Hematopoietic multipotent progenitor cell (in vitro differentiated cells): ENCODE measurements around the gene SELPLG. TPM values are rescaled to one million over a fixed set of nuclear protein-coding genes. Genes with fewer than 3 reads are reported as not detected.
"Not testable (repeated sequence)": the region's sequence is repeated elsewhere in the genome, so short reads cannot be mapped to it uniquely, and the experiment has no call there.

Experiments
- DNase-seq, 3 donors: peaks; one replicate each; pipeline ENCODE4 v3.0.0-alpha.2; 2011 to 2015; ENCODE audit warnings: low read depth in 2 of 3, low spot score in 2 of 3
- total RNA-seq: library from RNA; depleted of rRNA; stranded (reverse); fragments of >200 nt; gene quantifications from one replicate; pipeline ENCODE4 v1.2.3, GENCODE V29; 2012

The SELPLG gene, protein sequence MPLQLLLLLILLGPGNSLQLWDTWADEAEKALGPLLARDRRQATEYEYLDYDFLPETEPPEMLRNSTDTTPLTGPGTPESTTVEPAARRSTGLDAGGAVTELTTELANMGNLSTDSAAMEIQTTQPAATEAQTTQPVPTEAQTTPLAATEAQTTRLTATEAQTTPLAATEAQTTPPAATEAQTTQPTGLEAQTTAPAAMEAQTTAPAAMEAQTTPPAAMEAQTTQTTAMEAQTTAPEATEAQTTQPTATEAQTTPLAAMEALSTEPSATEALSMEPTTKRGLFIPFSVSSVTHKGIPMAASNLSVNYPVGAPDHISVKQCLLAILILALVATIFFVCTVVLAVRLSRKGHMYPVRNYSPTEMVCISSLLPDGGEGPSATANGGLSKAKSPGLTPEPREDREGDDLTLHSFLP
- 103 TPM for total RNA-seq

DNA sequence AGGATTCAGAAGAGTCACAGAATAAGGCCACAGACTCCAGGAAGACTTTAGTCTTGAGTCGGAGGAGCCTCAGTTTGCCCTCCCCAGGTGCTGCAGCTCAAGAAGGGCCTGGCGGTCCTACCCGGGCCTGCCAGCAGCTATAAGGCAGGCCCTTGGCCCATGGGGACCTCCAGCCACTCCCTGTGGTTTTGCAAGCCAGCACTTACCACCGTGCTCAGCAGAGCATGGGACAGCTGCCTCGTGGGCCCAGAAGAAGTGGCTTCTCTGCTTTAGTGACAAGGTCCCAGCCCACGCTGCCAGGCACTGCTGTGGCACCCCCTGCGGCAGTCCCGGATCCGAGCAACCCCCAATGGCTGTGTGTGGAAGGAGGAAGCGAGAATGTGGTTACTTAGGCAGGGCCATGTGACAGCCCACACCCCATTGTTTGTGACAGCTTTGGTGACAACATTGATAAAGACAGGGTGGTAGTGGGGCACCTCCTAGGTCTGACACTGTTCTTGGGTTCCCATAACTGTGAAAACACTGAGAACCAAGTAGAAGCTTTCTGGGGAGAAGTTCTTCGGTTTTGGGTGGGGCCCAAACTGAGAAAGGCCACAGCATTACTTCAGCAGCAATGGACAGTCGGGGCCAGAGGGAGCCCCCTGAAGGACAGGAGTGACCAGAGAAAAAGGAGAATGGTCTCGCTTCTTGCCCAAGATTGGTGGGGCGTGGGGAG, at the start of gene SELPLG:
Gene SELPLG (minus strand): TSS at position 361 of the 715 bp plus-strand sequence. CDS start 9,587 bp downstream, outside the sequence.
- DNase-seq = peak; percentile 65 to 89 (median 84)

DNA sequence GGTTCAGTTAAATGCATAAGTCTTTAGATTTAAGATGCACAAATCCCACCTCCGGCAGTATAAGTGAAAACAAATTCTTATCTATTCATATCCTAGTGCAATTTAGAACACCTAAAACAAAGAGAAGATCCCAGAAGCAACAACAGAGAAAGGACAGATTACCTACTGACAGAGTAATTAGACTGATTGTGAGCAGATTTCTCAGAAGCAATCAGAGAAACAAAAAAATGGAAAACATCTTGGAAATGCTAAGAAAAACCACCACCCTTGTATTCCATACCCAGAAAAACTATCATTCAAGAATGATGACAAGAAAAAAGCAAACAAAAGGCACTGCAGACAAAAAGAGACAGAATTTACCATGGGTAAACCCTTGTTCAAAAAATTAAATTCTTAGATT, 47.6 kb upstream of the SELPLG start:
- DNase-seq = no peak

DNA sequence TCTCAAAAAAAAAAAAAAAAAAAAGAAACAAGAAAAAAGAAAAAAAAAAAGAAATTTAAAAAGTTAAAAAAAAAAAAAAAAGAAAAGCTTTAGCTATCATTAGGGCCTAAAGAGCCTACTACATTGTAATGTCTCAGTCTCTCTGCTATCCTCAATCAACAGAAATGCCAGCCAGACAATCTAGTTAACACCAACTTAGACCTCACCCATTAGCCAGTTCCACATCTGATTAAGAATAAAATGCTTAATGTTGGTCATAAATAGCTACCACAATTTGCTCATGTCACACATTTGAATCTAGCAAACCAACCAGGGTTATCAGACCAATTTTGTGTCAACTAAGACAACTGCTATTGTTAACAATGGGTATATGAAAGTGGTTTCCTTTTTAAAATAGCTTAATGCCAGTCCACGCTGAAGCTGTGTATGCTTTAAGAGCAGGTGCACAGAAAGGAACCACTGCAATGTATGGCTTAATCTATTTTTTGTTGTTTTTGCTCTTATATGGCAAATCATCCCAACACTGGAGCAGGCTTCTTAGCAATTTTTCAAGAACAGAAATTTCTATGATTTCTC, 45.5 kb upstream of the SELPLG start:
- DNase-seq = no peak

DNA sequence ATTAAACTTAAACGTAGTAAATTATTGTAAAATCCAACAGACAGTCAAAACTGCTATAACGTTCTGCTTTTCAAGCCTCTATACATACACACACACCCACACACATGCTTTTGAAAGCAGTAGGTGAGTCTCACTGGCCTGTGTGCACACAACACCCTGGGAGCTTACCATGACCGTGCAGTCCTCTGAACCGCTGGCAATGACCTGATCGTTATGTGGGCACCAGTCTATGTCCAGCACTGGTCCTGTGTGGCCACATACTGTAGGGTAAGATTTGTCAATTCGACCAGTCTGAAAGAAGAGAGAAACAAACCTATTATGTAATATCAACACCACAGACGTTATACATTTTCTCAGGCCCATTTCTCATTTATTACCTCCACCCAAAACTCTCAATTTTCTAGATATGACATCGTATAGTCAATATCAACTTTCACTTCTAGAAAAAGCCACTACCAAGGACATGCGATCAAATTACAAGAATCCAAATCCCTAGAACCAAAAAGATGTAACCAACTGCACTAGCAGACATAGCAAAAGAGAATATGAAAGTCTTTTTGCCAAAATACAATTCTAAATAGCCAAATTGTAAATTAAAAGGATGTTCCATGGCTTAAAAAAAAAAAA, 44.5 kb upstream of the SELPLG start:
- no peak for DNase-seq

DNA sequence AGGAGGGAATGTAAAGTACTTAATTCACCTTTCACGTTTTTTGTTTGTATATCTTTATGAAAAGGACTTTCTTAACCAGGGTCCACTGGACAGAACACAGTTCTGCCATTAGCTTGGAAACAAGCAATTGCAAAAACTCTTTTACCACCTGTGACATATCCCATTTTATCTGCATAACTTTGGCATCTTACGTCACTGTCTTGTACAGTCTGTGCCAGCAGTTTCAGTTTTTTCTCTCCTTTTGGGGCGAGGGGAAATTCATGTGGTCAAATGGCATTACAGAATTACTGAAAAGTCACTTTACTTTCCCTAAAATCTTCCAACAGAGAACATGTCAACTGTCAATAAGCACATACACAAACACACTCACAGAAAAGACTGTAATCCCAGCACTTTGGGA, 43.7 kb upstream of the SELPLG start:
- DNase-seq = no peak

DNA sequence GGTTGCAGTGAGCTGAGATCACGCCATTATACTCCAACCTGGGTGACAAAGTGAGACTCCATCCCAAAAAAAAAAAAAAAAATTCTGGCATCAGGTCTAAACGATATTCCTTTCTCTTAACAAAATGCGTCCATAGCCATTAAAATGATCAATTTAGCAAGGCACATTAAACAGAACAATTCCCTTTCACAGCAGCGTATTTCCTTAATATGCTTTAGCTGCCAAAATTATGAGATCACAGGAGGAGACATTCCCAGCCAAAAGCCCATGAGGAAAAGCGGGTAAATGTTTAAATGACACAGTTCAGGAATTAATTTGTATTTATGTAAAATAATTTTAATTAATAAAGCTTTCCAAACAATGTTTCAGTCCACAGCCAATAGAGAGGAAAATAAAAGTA, 43.0 kb upstream of the SELPLG start:
- DNase-seq = no peak

DNA sequence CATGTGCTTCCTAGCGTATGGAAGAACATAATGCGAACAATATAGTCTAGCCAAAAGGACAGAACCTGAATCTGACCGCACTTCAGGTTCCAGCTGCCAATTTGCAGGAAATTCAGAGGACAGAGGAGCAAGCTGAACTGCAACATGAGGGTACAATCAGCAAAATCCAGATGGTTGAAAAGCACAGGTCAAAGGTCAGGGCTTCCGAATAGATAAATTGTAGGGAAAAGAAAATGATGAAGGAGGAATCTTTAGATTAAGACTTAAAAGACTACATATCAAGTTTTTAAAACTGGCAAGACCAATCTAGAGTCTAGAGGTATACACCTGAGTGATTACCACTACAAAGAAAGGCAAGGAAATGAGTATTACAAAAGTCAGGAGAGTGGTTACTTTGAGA, 42.1 kb upstream of the SELPLG start:
- DNase-seq = no peak

DNA sequence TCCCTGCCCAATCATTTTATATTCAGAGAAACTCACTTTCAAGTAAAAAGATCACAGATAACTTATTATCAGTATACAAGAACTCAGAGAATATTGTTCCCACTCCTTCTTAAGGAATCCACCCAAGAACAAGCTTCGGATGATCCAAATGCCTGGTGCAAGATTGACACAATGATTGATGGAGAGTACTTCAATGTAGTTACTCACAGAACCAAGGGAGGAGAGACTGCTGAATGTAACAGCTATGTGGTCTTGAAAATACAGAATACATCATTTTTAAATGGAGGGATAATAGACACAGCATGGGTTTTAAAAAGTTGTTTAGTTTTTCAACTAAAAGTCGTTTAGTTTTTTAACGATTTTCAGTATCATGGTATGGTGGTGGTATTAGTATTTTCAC, 38.4 kb upstream of the SELPLG start:
- DNase-seq = no peak

DNA sequence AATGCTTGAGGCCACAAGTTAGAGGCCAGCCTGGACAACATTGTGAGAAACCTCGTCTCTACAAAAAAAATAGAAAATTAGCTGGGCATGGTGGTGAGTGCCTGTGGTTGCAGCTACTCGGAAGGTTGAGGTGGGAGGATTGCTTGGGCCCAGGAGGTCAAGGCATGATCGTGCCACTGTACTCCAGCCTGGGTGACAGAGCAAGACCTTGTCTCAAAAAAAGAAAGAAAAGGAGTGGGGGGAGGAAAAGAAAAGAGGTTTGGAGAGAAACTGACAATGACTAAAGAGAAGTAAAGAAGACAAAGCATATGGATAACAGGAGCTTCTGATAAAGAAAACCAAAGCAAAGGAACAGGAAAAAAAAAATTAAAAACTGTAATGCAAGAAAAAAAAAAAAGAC, 37.4 kb upstream of the SELPLG start:
- no peak for DNase-seq

DNA sequence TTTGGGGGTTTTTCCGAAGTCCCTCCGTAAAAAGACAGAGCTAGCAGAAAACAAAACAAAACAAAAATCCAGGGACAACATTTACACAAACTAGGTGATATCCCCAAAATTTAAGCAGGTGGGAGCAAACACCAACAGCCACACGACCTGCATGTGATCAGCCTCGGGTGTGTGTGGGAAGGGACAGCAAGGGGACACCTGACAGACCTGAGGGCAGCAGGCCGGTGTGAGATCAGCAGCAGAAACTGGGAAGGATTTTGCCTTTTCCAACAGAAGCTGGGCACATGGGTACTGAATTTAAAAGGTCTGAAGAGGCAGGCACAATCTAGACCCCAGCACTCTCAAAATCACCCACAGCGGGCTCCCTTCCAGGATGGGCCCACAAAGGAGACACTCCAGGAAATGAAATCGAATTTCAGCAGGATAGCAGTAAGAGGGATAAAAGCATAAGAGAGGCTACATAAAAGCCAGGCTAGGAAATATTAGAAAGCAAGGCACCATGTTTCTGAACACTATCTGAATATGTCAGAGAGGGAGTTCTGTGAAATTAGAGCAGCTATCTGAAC, 36.5 kb upstream of the SELPLG start:
- no peak for DNase-seq

DNA sequence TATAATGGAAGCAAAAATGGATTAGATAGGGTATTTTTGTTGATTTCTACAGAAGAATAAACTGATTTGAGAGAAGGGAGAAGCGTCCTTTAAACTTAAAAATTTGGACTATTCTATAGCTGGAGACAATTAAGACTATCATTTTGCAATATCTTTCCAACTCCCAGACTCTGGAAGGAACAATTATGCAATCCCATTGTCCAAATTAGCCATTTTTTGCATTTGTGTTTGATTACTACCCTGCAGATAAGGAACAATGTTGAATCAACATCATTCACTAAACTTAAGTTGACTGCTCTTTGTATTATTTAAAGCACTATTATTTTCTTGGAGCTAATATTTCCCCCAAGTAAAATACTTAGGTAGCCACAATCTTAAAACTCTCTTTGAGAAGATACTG, 34.8 kb upstream of the SELPLG start:
- DNase-seq = no peak

DNA sequence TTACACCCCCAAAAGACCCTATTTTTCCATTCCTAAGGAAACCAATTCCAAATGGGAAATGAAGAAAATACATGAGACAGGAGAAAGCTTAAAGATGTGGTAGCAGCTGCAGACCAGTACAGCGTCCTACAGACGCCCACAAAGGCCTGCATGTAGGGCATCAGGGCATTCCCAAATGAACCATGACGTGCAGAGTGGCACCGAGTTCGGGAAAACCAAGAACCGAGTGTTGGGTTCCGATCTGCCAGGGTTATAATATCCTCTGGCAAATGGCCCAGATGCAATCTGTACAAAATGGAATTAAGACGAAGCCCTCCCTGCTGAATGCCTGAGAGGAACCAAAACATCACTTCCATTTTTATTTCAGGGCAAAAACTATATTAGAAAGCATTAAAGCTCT, 34.4 kb upstream of the SELPLG start:
- DNase-seq = no peak

DNA sequence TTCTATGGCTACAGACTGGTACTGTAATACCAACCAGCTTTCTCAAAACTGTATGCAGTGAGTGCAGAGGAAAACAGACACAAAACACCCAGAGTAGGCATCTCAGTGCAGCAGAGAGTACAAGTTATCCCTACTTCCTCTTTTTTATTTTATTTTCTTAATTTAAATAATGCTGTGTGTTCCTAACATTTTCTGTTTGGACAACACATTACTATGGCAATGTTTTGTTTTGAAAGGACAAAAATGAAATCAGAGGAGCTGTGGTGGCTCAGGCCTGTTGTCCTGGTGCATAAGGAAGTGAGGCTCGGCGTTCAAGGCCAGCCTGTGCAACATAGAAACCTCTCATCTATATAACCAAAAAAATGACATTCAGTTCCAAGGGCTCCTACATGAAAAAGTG, 33.7 kb upstream of the SELPLG start:
- peak in 2 of 3 donors; percentile 54 to 86 for DNase-seq

DNA sequence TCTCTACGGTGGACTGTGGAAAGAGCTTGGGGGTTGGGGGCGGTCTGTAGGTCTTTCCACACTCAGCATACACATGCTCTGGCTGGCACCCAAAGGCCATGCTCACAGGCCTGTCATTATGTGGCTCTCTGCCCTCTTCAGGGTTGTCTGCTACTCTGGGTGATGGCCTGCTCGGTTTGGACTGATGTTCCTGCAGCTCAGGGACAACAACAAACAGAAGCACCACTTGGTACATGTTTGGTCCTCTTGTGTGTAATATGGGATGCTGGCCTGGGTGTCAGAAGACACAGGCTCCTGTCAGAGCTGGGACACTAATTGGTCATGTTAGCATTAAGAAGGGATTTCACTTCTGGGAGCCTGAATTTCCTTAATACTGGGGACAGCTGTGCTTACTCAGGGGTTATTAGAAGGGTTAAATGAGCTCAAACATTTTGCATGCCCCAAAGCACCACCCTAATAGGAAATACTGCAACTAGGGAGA, 32.7 kb upstream of the SELPLG start:
- no peak for DNase-seq

DNA sequence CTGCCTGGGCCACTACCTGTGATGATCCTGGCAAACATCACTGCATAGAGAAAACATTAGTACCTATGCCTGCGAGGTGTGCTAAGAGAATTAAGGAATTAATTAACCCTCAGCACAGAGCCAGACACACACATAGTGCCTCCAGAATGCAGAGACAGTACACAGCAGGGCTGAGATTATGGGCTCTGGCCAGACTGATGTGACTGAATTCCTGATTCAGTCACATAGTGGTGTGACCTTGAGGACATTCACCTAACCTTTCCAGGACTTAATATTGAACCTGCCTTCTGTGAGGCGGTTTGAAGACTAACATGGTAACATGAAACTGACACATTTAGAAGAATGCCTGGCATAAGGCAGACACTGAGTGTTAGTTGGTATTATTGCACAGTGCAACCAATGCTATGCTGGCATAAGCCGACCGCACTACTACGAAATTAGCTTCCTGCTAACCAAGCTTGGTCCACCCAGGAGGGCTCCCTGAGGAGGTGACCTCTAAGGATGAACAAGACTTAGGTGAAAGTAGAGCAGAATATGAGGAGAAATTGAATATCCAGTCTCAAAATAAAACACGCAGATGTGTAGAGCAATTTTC, 32.0 kb upstream of the SELPLG start:
- DNase-seq = no peak

DNA sequence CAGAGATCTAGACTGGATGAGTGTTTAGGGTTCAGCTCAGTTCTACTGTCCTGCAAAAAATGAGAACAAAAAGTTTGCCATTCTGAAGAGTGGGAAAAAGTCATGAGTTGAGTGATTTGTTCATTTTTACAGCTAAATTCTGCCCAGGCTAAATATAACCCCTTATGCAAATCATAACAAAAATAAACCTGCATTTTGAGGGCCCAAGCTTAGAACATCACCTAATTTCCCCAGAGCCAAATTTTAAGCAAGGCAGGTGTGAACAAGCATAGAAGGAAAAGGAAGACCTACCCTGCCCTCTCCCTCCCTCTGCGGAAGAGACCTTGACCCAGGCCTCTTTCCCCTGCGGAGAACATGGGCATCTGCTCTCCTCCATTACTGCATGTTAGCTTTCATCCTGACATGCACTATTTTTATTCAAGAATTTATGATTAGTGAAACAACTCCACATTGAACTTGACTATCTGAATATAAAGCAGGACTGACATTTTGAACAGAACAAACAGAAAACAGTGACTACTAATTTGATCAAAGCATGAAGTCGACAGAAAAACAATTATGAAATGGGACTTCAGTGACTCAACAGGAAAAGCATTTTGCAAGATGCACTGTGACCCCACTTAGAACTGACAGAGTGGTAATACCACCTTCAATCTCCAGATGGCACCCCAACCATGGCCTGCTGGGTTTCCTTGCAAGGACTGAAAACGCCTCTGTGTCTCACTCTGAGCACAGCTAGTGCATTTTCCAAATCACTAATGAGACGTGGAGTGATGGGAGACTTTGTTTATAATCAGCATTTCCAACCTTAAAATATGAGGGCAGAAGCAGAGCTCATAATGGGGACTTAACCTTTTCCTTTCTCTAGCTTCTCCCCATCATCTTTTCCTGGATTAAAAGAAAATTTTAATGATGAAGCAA, 30.9 kb upstream of the SELPLG start:
- peak; percentile 52 to 96 (median 91) for DNase-seq

DNA sequence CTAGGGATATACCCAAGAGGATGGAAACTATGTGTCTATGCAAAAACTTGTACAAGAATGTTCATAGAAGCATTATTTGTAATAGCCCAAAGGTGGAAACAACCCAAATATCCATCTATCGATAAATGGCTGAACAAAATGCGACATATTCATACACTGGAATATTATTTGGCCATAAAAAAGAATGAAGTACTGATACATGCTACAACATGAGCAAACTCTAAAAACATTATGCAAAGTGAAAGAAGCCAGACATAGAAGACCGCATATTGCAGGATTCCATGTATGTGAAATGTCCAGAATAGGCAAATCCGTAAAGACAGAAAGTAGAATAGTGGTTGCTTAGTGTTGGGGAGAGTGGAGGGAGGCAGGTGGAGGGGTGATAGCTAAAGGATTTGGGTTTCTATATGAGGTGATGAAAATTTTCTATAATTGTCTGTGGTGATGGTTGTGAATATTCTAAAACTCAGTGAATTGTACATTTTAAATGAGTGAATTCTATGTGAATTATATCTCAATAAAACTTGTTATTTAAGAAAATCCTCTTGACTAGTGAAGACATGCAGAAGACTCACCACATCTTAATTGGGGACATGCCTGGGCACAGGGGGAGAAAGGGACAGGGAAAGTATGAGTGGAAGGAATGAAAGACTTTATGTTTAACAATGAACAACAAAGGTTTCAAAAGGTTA, 29.8 kb upstream of the SELPLG start:
- no peak for DNase-seq

DNA sequence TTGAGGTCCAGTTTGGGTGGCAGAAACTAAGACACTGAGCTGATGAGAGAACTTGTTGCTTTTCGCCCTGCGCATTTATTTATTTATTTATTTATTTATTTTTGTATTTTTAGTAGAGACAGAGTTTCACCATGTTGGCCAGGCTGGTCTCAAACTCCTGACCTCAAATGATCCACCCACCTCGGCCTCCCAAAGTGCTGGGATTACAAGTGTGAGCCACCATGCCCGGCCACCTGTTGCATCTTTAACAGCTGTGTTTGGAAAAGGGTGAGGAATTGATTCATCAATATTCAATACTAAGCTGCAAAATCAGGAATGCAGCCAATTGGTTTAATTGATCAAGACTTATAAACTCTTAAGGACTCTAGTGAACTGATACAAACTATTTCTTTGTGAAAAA, 24.4 kb upstream of the SELPLG start:
- not testable (repeated sequence) for DNase-seq
